ENCODE measurements around the gene CCDC68.

Gene CCDC68

GRCh38 chr18:54914816-54915215 is 44.4 kb downstream of the CCDC68 start:
- no peak for DNase-seq

GRCh38 chr18:54911551-54911950 is 47.7 kb downstream of the CCDC68 start:
- no peak for DNase-seq

GRCh38 chr18:54910161-54910919 is 48.9 kb downstream of the CCDC68 start:
- DNase-seq, result no peak

- DNase-seq, result no peak
These were observed 49.7 kb downstream of the CCDC68 start for GRCh38 chr18:54909538-54909937.

GRCh38 chr18:54906331-54907185 is 52.7 kb downstream of the CCDC68 start:
- no peak for DNase-seq

GRCh38 chr18:54905629-54906028 is 53.6 kb downstream of the CCDC68 start:
- DNase-seq, result no peak

- peak in 1 of 2 experiments; percentile 61 for DNase-seq
These were observed 54.7 kb downstream of the CCDC68 start for GRCh38 chr18:54904581-54904980.

- no peak for DNase-seq
These were observed 59.0 kb downstream of the CCDC68 start for GRCh38 chr18:54900290-54900689.

GRCh38 chr18:54899500-54899899 is 59.8 kb downstream of the CCDC68 start:
- no peak for DNase-seq

GRCh38 chr18:54888933-54889332 is 70.3 kb downstream of the CCDC68 start:
- DNase-seq, result no peak

GRCh38 chr18:54888378-54888777 is 70.9 kb downstream of the CCDC68 start:
- no peak for DNase-seq

- DNase-seq, result no peak
These were observed 75.3 kb downstream of the CCDC68 start for GRCh38 chr18:54883816-54884604.

GRCh38 chr18:54882318-54882717 is 76.9 kb downstream of the CCDC68 start:
- DNase-seq, result no peak

GRCh38 chr18:54881229-54881768 is 78.0 kb downstream of the CCDC68 start:
- DNase-seq, result no peak

- DNase-seq, result no peak
These were observed 78.7 kb downstream of the CCDC68 start for GRCh38 chr18:54880395-54881105.

- DNase-seq, result no peak
These were observed 79.6 kb downstream of the CCDC68 start for GRCh38 chr18:54879691-54880090.

- DNase-seq, result no peak
These were observed 80.5 kb downstream of the CCDC68 start for GRCh38 chr18:54878659-54879358.

GRCh38 chr18:54878159-54878622 is 81.1 kb downstream of the CCDC68 start:
- DNase-seq, result no peak

- DNase-seq, result no peak
These were observed 82.2 kb downstream of the CCDC68 start for GRCh38 chr18:54877076-54877475.

- DNase-seq, result no peak
These were observed 84.2 kb downstream of the CCDC68 start for GRCh38 chr18:54875063-54875462.

GRCh38 chr18:54873884-54874255 is 85.4 kb downstream of the CCDC68 start:
- DNase-seq, result no peak

- no peak for DNase-seq
These were observed 86.6 kb downstream of the CCDC68 start for GRCh38 chr18:54872681-54873080.

All from NCI-H526 (cell line).